ENCODE results near the gene CRACR2A.
A peak's percentile ranks its signal among the peaks of the same experiment; 100 is the strongest.

GRCh38 chr12:3777206-3777809 lies 24.4 kb upstream of the CRACR2A start:
- TF ChIP-seq RAD21 (IDR thresholded peaks at IDR 0.05; ENCODE audit: low read depth), result peak; percentile 73
- no peak for TF ChIP-seq EP300 (IDR thresholded peaks at IDR 0.05; ENCODE audit: borderline replicate concordance)

All from Ishikawa (cell line).